HFF-Myc (cell line): ENCODE data around the gene C5orf46.
"Not testable (repeated sequence)": the region's sequence is repeated elsewhere in the genome, so short reads cannot be mapped to it uniquely, and the experiment has no call there.

Experiments
- DNase-seq: peaks from one replicate; pipeline ENCODE4 v3.0.0-alpha.2; 2011; ENCODE audit warnings: low read depth; ENCODE audit errors: extremely low read depth
- H3K4me3 ChIP-seq: replicated peaks from 2 replicates; pipeline ENCODE4 v1.5.1; 2011; ENCODE audit warnings: low read depth, mild to moderate bottlenecking, control low read depth, low read length
- CTCF ChIP-seq: IDR thresholded peaks from 2 replicates; pipeline ENCODE4 v1.5.1; 2012; ENCODE audit warnings: mild to moderate bottlenecking, low read depth, low read length, control low read depth; ENCODE audit errors: missing control alignments

The C5orf46 gene

DNA sequence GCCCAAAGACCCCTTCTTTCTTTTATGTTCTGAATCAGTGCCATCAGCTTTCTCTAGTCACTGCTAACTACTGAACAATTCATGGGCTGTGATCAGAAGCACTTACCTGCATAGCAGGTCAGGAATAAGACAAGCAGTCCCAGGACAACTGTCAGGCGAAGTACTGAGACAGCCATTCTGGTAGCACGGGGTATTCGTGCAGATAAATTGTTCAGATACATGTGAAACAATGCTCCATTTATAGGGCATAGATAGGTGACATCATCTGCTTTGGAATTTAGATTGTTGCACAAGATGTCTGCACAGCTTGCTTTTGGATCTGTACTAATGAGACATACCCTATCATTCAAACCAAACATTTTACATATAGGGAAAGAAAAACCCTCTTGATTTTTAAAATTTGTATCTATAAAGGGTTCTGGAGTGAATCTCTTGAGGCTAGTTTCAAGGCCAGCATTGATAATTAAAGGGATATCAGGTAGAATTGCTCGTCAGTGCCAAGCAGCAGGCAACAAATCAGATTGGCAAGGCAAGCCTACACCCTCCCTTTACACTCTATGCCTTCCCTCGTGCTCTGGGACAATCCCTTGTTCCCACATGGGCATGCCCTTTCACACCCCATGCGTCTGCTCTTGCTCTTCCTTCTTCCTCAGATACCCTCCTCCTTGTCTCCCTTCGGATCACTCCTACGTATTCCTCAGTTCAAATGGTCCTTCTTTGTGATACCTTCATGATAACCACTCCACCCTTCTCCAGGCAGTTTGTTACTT, at the start of gene C5orf46:
TSS of gene C5orf46 (minus strand) at position 213 of the 770 bp plus-strand sequence. CDS start at position 176, 37 bp downstream.
- no peak for TF ChIP-seq CTCF
- no peak for DNase-seq
- no peak within 1 kb of the TSS for H3K4me3 ChIP-seq

- H3K4me3 ChIP-seq, result no peak overlapping the region
- no peak for TF ChIP-seq CTCF
- no peak for DNase-seq
Observed at GRCh38 chr5:147954971-147955370, 48.6 kb upstream of the C5orf46 start.

DNA sequence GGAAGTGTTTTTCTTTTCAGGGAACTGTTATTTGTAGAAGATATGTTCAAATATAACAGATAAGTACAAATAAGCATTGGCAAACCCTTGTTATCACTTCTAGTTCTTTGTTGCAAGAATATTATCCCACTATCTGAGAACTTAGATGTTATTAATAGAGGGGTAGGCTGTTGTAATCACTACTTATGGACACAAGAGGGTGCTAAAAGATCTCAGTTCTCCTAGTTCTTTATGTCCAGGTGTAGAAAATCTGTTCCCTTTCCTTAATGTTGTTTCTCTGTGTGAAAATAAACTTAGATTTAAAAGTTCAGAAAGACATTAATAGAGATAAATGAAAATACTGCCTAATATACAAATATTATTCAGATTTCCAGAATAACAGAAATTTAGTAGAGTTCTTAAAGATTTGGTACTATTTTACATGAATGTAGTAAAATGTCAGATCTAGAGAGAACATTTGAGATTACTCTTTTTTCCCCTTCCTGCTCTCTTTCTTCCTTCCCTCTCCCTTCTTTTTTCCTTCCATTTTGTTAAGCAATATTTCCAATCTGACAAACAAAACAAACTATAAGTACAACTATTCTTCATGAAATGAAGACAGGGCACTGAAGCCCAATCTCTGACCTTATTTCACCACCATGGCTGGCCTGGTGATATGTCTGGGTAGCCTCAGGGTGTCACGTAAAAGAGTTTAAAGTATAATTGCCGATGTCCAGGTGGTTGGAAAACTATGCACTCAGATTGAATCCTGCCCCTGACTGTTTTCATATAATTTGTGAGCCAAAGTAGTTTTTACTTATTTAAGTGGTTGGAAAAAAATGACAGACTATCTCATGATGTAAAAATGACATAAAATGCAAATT, 43.6 kb upstream of the C5orf46 start:
- no peak overlapping the region for H3K4me3 ChIP-seq
- TF ChIP-seq CTCF, result peak; percentile 24
- DNase-seq, result peak; percentile 11

GRCh38 chr5:147946658-147947274, 40.4 kb upstream of the C5orf46 start:
- DNase-seq, H3K4me3 ChIP-seq: not testable (repeated sequence)

- DNase-seq, result no peak
- no peak for TF ChIP-seq CTCF
- H3K4me3 ChIP-seq, result no peak overlapping the region
Observed at GRCh38 chr5:147939431-147940114, 33.2 kb upstream of the C5orf46 start.

- no peak for TF ChIP-seq CTCF
- no peak for DNase-seq
- H3K4me3 ChIP-seq, result no peak overlapping the region
Observed at GRCh38 chr5:147935032-147935431, 28.7 kb upstream of the C5orf46 start.
